AG04449 (cell line): ENCODE measurements around the gene PMM2.

ENCODE experiments used
- CTCF ChIA-PET: fragments of 350-600 bp; formaldehyde crosslinking; extraction: SDS; loops from one replicate; lab custom pipeline; 2021; ENCODE audit warnings: antibody characterized with exemption; lab: Yijun Ruan, JAX
- POLR2A ChIA-PET: fragments of 400-600, 350-600 bp; formaldehyde crosslinking; extraction: SDS; loops from one replicate; lab custom pipeline; 2020; ENCODE audit warnings: antibody characterized with exemption, inconsistent platforms; lab: Yijun Ruan, JAX
- DNase-seq: peaks from one replicate; pipeline ENCODE4 v3.0.0-alpha.2; 2010; ENCODE audit warnings: low read depth, low spot score
- H3K4me3 ChIP-seq: 2 replicates; pipeline ENCODE4 v1.5.1; 2011; ENCODE audit warnings: low read depth, mild to moderate bottlenecking, control low read depth, low read length
- TF ChIP-seq, protein P1 (sequence below): IDR thresholded peaks from one replicate; pipeline ENCODE4 v1.5.1; 2011; ENCODE audit warnings: mild to moderate bottlenecking, moderate library complexity, low read length, control low read depth, inconsistent platforms; ENCODE audit not compliant: insufficient read depth; ENCODE audit errors: missing control alignments

PMM2 gene

DNA sequence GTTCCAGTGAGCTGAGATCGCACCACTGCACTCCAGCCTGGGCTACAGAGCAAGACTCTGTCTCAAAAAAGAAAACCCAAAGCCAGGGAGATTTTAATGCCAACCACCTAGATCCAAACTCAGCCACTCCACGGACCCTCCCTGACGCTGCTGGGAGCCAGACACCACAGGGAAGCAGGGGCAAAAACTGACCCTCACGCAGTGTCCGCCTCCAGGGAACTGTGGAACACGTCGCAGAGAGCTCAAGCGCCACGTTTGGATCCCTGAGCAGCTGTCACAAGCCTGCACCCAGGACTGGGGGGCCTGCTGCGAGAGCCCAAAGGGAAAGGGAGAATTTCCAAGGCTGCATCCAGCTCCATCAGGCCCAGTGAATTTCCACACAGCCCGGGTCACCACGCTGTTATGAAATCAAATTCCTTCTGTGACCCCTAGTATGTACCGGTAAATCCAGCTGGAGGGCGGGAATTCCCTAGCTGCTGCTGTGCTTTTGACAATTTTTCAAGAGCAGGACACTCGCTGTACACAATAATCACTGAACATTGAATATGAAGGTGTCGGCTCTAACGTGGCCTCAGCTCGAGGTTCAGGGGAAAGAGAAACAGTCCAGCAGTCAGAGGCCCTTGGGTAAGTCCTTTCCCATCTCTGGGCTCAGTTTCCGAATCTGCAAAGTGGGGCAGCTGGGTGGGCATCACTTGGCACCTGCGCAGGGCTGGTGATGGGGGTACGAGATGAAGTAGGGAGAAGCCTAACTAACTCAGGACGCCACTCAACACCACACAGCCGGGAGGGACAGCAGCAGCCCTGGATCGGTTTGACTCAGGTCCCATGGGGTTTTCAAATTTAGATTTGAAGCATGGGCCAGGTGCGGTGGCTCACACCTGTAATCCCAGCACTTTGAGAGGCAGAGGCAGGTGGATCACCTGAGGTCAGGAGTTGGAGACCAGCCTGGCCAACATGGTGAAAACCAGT is 62.6 kb downstream of the PMM2 start:
- CTCF ChIA-PET, result no interaction called here
- TF ChIP-seq, protein P1, sequence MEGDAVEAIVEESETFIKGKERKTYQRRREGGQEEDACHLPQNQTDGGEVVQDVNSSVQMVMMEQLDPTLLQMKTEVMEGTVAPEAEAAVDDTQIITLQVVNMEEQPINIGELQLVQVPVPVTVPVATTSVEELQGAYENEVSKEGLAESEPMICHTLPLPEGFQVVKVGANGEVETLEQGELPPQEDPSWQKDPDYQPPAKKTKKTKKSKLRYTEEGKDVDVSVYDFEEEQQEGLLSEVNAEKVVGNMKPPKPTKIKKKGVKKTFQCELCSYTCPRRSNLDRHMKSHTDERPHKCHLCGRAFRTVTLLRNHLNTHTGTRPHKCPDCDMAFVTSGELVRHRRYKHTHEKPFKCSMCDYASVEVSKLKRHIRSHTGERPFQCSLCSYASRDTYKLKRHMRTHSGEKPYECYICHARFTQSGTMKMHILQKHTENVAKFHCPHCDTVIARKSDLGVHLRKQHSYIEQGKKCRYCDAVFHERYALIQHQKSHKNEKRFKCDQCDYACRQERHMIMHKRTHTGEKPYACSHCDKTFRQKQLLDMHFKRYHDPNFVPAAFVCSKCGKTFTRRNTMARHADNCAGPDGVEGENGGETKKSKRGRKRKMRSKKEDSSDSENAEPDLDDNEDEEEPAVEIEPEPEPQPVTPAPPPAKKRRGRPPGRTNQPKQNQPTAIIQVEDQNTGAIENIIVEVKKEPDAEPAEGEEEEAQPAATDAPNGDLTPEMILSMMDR, result no peak
- POLR2A ChIA-PET, result interaction anchor here (0.9 to 1.5 kb wide), 2 partner anchors 8 to 40 kb away, joined by 3 to 7 read pairs; partner anchors contain the start of gene CARHSP1
- H3K4me3 ChIP-seq, result no peak overlapping the region
- no peak for DNase-seq

- H3K4me3 ChIP-seq, result no peak overlapping the region
- TF ChIP-seq, protein P1, result no peak
- DNase-seq, result no peak
- ChIA-PET CTCF (interaction anchor here (6.5 kb wide), 1 partner anchor 18 kb away, joined by 36 read pairs; no protein-coding TSS in a partner anchor), POLR2A (no interaction called here)
These were observed 64.1 kb downstream of the PMM2 start for GRCh38 chr16:8861563-8862308.

DNA sequence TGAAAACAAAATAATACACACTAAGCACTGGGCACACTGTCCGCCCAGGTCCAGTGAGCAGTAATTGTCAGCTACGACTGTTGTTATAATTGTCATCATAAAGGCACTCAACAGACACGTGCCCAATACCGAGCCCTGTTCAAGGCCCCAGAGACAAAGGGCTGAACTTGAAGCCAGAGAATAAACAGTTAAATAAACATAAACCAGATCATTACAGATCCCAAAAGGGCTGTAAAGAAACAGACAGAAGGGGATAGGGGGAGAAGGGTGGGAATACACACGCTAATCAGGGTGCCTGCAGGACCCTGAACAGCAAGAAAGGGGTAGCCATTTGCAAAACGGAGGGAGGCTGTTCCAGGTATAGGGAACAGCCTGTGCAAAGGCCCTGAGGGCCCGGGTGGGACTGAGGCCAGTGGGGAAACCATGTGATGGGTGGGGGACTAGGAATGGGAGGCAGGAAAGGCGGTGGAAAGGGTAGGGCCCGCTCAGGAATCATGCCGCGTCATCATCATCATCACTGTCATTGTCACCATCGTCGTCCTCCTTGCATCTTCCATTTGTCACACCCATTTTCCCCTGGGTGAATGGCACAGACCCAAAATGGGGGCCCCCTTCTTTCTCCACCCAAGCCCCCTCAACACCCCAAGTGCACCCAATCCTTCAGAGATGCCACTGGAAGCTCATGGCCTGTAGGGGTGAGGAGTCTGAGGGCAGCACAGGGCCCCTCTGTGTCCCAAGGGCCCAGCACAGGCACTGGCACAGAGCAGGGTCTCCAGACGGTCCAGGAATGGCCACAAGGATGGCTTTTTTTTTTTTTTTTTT is 64.9 kb downstream of the PMM2 start:
- no peak overlapping the region for H3K4me3 ChIP-seq
- ChIA-PET POLR2A (interaction anchor here (1.0 kb wide), 1 partner anchor 13 kb away, joined by 3 read pairs; no protein-coding TSS in a partner anchor), CTCF (interaction anchor here (1.3 to 6.5 kb wide), 2 partner anchors 17 to 146 kb away, joined by 3 to 36 read pairs; no protein-coding TSS in a partner anchor)
- TF ChIP-seq, protein P1, result no peak
- no peak for DNase-seq

DNA sequence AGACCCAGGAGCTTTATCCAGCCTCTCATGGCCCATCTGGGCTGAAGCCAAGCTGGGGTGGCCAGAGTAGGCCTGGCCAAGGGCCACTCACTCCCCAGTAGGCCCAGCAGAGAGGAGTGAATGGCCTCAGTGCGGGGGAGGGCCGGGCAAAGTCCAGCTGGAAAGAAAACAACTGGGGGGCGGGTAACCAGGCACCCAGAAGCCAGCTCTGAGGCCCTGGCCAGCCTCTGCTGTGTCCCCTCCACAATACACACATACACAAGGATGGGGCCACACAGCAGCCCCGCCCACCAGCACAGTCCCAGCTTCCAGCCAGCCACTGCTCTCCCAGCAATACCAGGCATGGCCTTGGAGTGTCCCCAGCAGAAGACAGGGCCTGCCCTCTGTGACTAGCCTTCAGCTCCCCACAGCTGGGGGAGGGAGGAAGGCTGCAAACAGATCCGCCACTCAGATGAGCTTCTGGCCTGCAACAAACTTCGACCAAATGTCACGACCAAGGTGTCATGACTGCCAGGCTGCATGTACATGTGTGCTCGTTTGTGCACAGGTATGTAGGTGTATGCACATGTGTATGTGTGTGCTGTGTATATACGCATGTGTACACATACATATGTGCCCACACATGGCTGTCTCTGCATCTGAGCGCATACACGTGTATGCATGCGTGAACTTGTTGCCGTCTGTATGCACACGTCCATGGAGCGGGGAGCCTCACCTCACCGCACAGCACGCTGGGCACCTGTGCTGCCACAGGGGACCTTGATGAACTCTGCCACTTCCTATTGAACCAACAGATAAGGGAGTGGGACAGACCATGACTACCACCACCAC is 66.2 kb downstream of the PMM2 start:
- DNase-seq, result no peak
- POLR2A ChIA-PET, result interaction anchor here (0.6 kb wide), 1 partner anchor 15 kb away, joined by 6 read pairs; no protein-coding TSS in a partner anchor
- CTCF ChIA-PET, result interaction anchor here (0.7 to 6.5 kb wide), 5 partner anchors 8 to 206 kb away, joined by 3 to 36 read pairs (median 3); no protein-coding TSS in a partner anchor
- no peak overlapping the region for H3K4me3 ChIP-seq
- TF ChIP-seq, protein P1, result no peak

- ChIA-PET CTCF (interaction anchor here (0.7 to 6.5 kb wide), 5 partner anchors 9 to 207 kb away, joined by 3 to 36 read pairs (median 7); no protein-coding TSS in a partner anchor), POLR2A (interaction anchor here (0.6 kb wide), 1 partner anchor 14 kb away, joined by 6 read pairs; no protein-coding TSS in a partner anchor)
- DNase-seq, result no peak
- TF ChIP-seq, protein P1, result no peak
- H3K4me3 ChIP-seq, result no peak overlapping the region
These were observed 67.0 kb downstream of the PMM2 start for GRCh38 chr16:8864480-8865110.
